Activated naive CD8-positive, alpha-beta T cell treated with anti-CD3 and anti-CD28 coated beads, Interleukin-2, amount 50 U/mL, for 24 hours (primary cell): ENCODE results near the gene FSD2.
A peak's percentile ranks its signal among the peaks of the same experiment; 100 is the strongest.
"Not testable (repeated sequence)": the region's sequence is repeated elsewhere in the genome, so short reads cannot be mapped to it uniquely, and the experiment has no call there.

Experiments used
- ATAC-seq: fragments of 150-1000 bp; cut with Tn5 transposase; one replicate; pipeline ENCODE4 v1.10.0; 2021
- DNase-seq: peaks from one replicate; pipeline ENCODE4 v3.0.0; 2021
- H3K27ac Mint-ChIP-seq: one replicate; pipeline ENCODE4 v1.8.0; 2021; ENCODE audit warnings: mild to moderate bottlenecking, mixed read lengths
- H3K27me3 Mint-ChIP-seq: one replicate; pipeline ENCODE4 v1.8.0; 2021; ENCODE audit warnings: mixed read lengths
- H3K36me3 Mint-ChIP-seq: one replicate; pipeline ENCODE4 v1.8.0; 2021; ENCODE audit warnings: low read depth, mixed read lengths
- H3K4me1 Mint-ChIP-seq: one replicate; pipeline ENCODE4 v1.8.0; 2021; ENCODE audit warnings: mixed read lengths
- H3K4me3 Mint-ChIP-seq: one replicate; pipeline ENCODE4 v1.8.0; 2021; ENCODE audit warnings: mild to moderate bottlenecking, moderate library complexity, mixed read lengths
- H3K9me3 Mint-ChIP-seq: one replicate; pipeline ENCODE4 v1.8.0; 2021; ENCODE audit warnings: mixed read lengths

Gene FSD2

GRCh38 chr15:82709421-82710207 lies 96.3 kb downstream of the FSD2 start, which contains the start of gene AP3B2:
AP3B2 (minus strand) TSS chr15:82709875; CDS start chr15:82709706, 169 bp downstream.
- Mint-ChIP-seq H3K4me1 (no peaks in the 10 kb centered on the region), H3K27ac (no peak within 1 kb of the TSS)

GRCh38 chr15:82709081-82709420 lies 96.8 kb downstream of the FSD2 start:
- ATAC-seq (no peak), DNase-seq (peak; percentile 8)
- Mint-ChIP-seq H3K27ac (no peak overlapping the region), H3K27me3 (peaks cover 9% of the 10 kb centered on the region), H3K9me3 (no peaks in the 10 kb centered on the region), H3K36me3 (no peaks in the 10 kb centered on the region), H3K4me1 (no peaks in the 10 kb centered on the region), H3K4me3 (no peak overlapping the region)

More at GRCh38 chr15:82709421-82710207, 96.3 kb downstream of the FSD2 start, which contains the start of gene AP3B2:
- H3K27me3 Mint-ChIP-seq, result peaks cover 9% of the 10 kb centered on the region
- H3K4me3 Mint-ChIP-seq, result peak within 1 kb of the TSS; percentile 64
- DNase-seq (peak; percentile 77), ATAC-seq (peak; percentile 90)
- no peaks in the 10 kb centered on the region for H3K36me3 Mint-ChIP-seq
- no peaks in the 10 kb centered on the region for H3K9me3 Mint-ChIP-seq

GRCh38 chr15:82705856-82706255 lies 100.0 kb downstream of the FSD2 start:
- not testable (repeated sequence) for H3K9me3 Mint-ChIP-seq, ATAC-seq, H3K27me3 Mint-ChIP-seq

More at GRCh38 chr15:82705856-82706255, 100.0 kb downstream of the FSD2 start:
- not testable (repeated sequence) for H3K4me3 Mint-ChIP-seq, H3K36me3 Mint-ChIP-seq, H3K27ac Mint-ChIP-seq, DNase-seq, H3K4me1 Mint-ChIP-seq
